IMR-90 (cell line): ENCODE results near the gene ALDH1A1. TPM values are rescaled to one million over a fixed set of nuclear protein-coding genes. Genes with fewer than 3 reads are reported as not detected.

Source experiments
- ATAC-seq: fragments of 200-7000 bp; cut with Tn5 transposase; 2 replicates; pipeline ENCODE4 v1.9.1; 2020; ENCODE audit warnings: low read depth, mild to moderate bottlenecking, moderate library complexity
- BruUV-seq: library from RNA; stranded (reverse); fragments of 400-500 nt; replicated peaks from 2 replicates; lab custom pipeline; 2021; lab: Mats Ljungman, UMichigan
- CTCF ChIA-PET: fragments of 300-600 bp; formaldehyde crosslinking; extraction: SDS; loops from one replicate; lab custom pipeline; 2021; ENCODE audit warnings: antibody characterized with exemption; lab: Yijun Ruan, JAX
- POLR2A ChIA-PET: fragments of 300-600 bp; sonication (Branson Sonifier 250); formaldehyde crosslinking; loops from one replicate; lab custom pipeline; 2022; ENCODE audit warnings: antibody characterized with exemption; ENCODE audit not compliant: unreplicated experiment; lab: Charles Lee
- DNase-seq: peaks from one replicate; pipeline ENCODE4 v3.0.0; 2013
- H2AFZ ChIP-seq: replicated peaks from 2 replicates; pipeline ENCODE3; 2013; ENCODE audit warnings: low read length, mild to moderate bottlenecking; ENCODE audit not compliant: poor library complexity
- H2AK5ac ChIP-seq: 2 replicates; pipeline ENCODE4 v1.6.1; 2013; ENCODE audit warnings: low read depth, low read length, inconsistent platforms
- H2AK9ac ChIP-seq: replicated peaks from 2 replicates; pipeline ENCODE3; 2013; ENCODE audit warnings: mild to moderate bottlenecking, low read depth, low read length, moderate library complexity; ENCODE audit not compliant: poor library complexity
- H2BK120ac ChIP-seq: 2 replicates; pipeline ENCODE4 v1.6.1; 2013; ENCODE audit warnings: low read depth, low read length, inconsistent platforms
- H2BK15ac ChIP-seq: 3 replicates; pipeline ENCODE4 v1.6.1; 2013; ENCODE audit warnings: low read depth, low read length, inconsistent platforms
- H2BK20ac ChIP-seq: 2 replicates; pipeline ENCODE4 v1.6.1; 2013; ENCODE audit warnings: low read depth, mild to moderate bottlenecking, inconsistent platforms, low read length, moderate library complexity
- H2BK5ac ChIP-seq: 2 replicates; pipeline ENCODE4 v1.6.1; 2013; ENCODE audit warnings: mild to moderate bottlenecking, low read depth, low read length, inconsistent platforms; ENCODE audit not compliant: poor library complexity, severe bottlenecking
- H3K14ac ChIP-seq: replicated peaks from 2 replicates; pipeline ENCODE4 v1.6.1; 2013; ENCODE audit warnings: low read depth, low read length, inconsistent platforms
- H3K18ac ChIP-seq: 2 replicates; pipeline ENCODE4 v1.6.1; 2013; ENCODE audit warnings: low read depth, low read length, control low read depth
- H3K23ac ChIP-seq: 2 replicates; pipeline ENCODE4 v1.6.1; 2013; ENCODE audit warnings: low read depth, low read length, inconsistent platforms
- H3K27ac ChIP-seq: 2 replicates; pipeline ENCODE4 v1.5.1; 2013; ENCODE audit warnings: mild to moderate bottlenecking, control low read depth, low read length; ENCODE audit not compliant: insufficient read depth
- H3K27me3 ChIP-seq: 2 replicates; pipeline ENCODE4 v1.6.1; 2013; ENCODE audit warnings: low read length; ENCODE audit not compliant: control insufficient read depth, insufficient read depth
- H3K36me3 ChIP-seq: 2 replicates; pipeline ENCODE4 v1.6.1; 2013; ENCODE audit warnings: low read length, mixed read lengths; ENCODE audit not compliant: control insufficient read depth, insufficient read depth
- H3K4ac ChIP-seq: 2 replicates; pipeline ENCODE4 v1.6.1; 2013; ENCODE audit warnings: low read depth, low read length, inconsistent platforms
- H3K4me1 ChIP-seq: 2 replicates; pipeline ENCODE4 v1.6.1; 2013; ENCODE audit warnings: low read length, mixed read lengths; ENCODE audit not compliant: control insufficient read depth, insufficient read depth
- H3K4me2 ChIP-seq: 2 replicates; pipeline ENCODE4 v1.6.1; 2013; ENCODE audit warnings: low read depth, mild to moderate bottlenecking, control low read depth, low read length, moderate library complexity
- H3K4me3 ChIP-seq: 2 replicates; pipeline ENCODE4 v1.5.1; 2013; ENCODE audit warnings: low read depth, mild to moderate bottlenecking, control low read depth, low read length, moderate library complexity; ENCODE audit not compliant: insufficient read depth
- H3K56ac ChIP-seq: 2 replicates; pipeline ENCODE4 v1.6.1; 2013; ENCODE audit warnings: low read length, inconsistent platforms; ENCODE audit not compliant: insufficient read depth; ENCODE audit errors: extremely low read depth
- H3K79me1 ChIP-seq, 2 experiments: 2 replicates each; pipeline ENCODE4 v1.6.1; 2013; ENCODE audit warnings: low read length in 2 of 2, inconsistent platforms in 1 of 2, low read depth in 1 of 2
- H3K9ac ChIP-seq: 2 replicates; pipeline ENCODE4 v1.6.1; 2013; ENCODE audit warnings: low read depth, low read length, control low read depth
- H3K9me1 ChIP-seq: 2 replicates; pipeline ENCODE4 v1.6.1; 2013; ENCODE audit warnings: low read length, inconsistent platforms; ENCODE audit not compliant: insufficient read depth
- H3K9me3 ChIP-seq: 2 replicates; pipeline ENCODE4 v1.6.1; 2013; ENCODE audit warnings: low read length; ENCODE audit not compliant: control insufficient read depth, insufficient read depth
- H4K20me1 ChIP-seq: 2 replicates; pipeline ENCODE4 v1.6.1; 2013; ENCODE audit warnings: low read length, inconsistent platforms; ENCODE audit not compliant: insufficient read depth
- H4K5ac ChIP-seq: 2 replicates; pipeline ENCODE4 v1.6.1; 2013; ENCODE audit warnings: mild to moderate bottlenecking, low read depth, low read length, control low read depth
- H4K8ac ChIP-seq, 2 experiments: 2 replicates each; pipeline ENCODE4 v1.6.1; 2013; ENCODE audit warnings: low read depth in 2 of 2, low read length in 2 of 2, control low read depth in 1 of 2, inconsistent platforms in 1 of 2
- H4K91ac ChIP-seq: 2 replicates; pipeline ENCODE4 v1.6.1; 2013; ENCODE audit warnings: low read depth, low read length, inconsistent platforms; ENCODE audit not compliant: insufficient read depth
- BHLHE40 ChIP-seq: fragments of 150-350 bp; IDR thresholded peaks from 2 replicates; pipeline ENCODE4 v1.6.1; 2016; ENCODE audit warnings: mild to moderate bottlenecking, low read depth, low read length
- CEBPB ChIP-seq: IDR thresholded peaks from 2 replicates; pipeline ENCODE4 v1.6.1; 2012; ENCODE audit warnings: low read depth, low read length, improper control_type of control experiment
- CHD1 ChIP-seq: IDR thresholded peaks from 2 replicates; pipeline ENCODE4 v1.6.1; 2012; ENCODE audit warnings: low read depth, low read length, improper control_type of control experiment
- FOS ChIP-seq: fragments of 150-350 bp; IDR thresholded peaks from 2 replicates; pipeline ENCODE4 v1.6.1; 2016; ENCODE audit warnings: low read depth, low read length
- MAFK ChIP-seq: IDR thresholded peaks from 2 replicates; pipeline ENCODE4 v1.6.1; 2012; ENCODE audit warnings: low read depth, low read length, improper control_type of control experiment
- MAZ ChIP-seq: IDR thresholded peaks from 2 replicates; pipeline ENCODE4 v1.6.1; 2012; ENCODE audit warnings: low read depth, mild to moderate bottlenecking, low read length, improper control_type of control experiment, moderate library complexity, borderline replicate concordance
- MXI1 ChIP-seq: IDR thresholded peaks from 2 replicates; pipeline ENCODE4 v1.6.1; 2012; ENCODE audit warnings: low read depth, mild to moderate bottlenecking, low read length, moderate library complexity, borderline replicate concordance
- NFE2L2 ChIP-seq: fragments of 150-350 bp; IDR thresholded peaks from 2 replicates; pipeline ENCODE4 v1.6.1; 2016; ENCODE audit warnings: low read depth, mild to moderate bottlenecking, low read length
- POLR2A ChIP-seq: IDR thresholded peaks from 2 replicates; pipeline ENCODE4 v1.6.1; 2012; ENCODE audit warnings: mild to moderate bottlenecking, low read depth, low read length
- RAD21 ChIP-seq: IDR thresholded peaks from 2 replicates; pipeline ENCODE4 v1.6.1; 2012; ENCODE audit warnings: low read length, improper control_type of control experiment
- RCOR1 ChIP-seq: IDR thresholded peaks from 2 replicates; pipeline ENCODE4 v1.6.1; 2012; ENCODE audit warnings: mild to moderate bottlenecking, low read length, improper control_type of control experiment; ENCODE audit not compliant: insufficient replicate concordance
- RFX5 ChIP-seq: IDR thresholded peaks from 2 replicates; pipeline ENCODE4 v1.8.0; 2012; ENCODE audit warnings: low read depth, mild to moderate bottlenecking, low read length, moderate library complexity
- SMC3 ChIP-seq: fragments of 150-350 bp; IDR thresholded peaks from 2 replicates; pipeline ENCODE4 v1.6.1; 2016; ENCODE audit warnings: low read depth, mild to moderate bottlenecking, antibody characterized with exemption, low read length, moderate library complexity
- USF2 ChIP-seq: fragments of 150-350 bp; IDR thresholded peaks from 2 replicates; pipeline ENCODE4 v1.6.1; 2017; ENCODE audit warnings: mild to moderate bottlenecking, antibody characterized with exemption, low read length, low read depth
- WGBS, 2 experiments: methylation state at CpG; one replicate each; pipeline versions ENCODE4 v1.1.5 to v1.1.7; 2013; ENCODE audit warnings: missing lambda C conversion rate in 2 of 2; ENCODE audit not compliant: insufficient read length in 1 of 2; ENCODE audit errors: extremely low coverage in 2 of 2; 5-methylcytosine and 5-hydroxymethylcytosine counted together
- dilution Hi-C: fragments of 300-500 bp; cut with HindIII; formaldehyde crosslinking; loops from one replicate; pipeline ENCODE4 v1.14.3; 2018; ENCODE audit warnings: low sequenced_read_pairs; ENCODE audit not compliant: unreplicated experiment
- in situ Hi-C: fragments of 300-500 bp; cut with MboI; formaldehyde crosslinking; loops from 3 replicates; pipeline ENCODE4 v1.14.3; 2019; ENCODE audit warnings: low sequenced_read_pairs, inconsistent platforms, mixed read lengths
- intact Hi-C: fragments of 100-400 bp; cut with micrococcal nuclease; formaldehyde crosslinking; loops from 2 replicates; pipeline ENCODE4 v1.10.0; 2022
- polyA plus RNA-seq, 3 experiments: library from polyadenylated mRNA; depleted of rRNA; stranded (reverse); fragments of >200 nt; gene quantifications; 2 replicates each; pipeline ENCODE4 v1.2.3, GENCODE V29; 2012; ENCODE audit warnings: low replicate concordance in 1 of 3
- total RNA-seq: library from RNA; depleted of rRNA; stranded (reverse); fragments of >200 nt; gene quantifications from 2 replicates; pipeline ENCODE4 v1.2.3, GENCODE V29; 2012
- TF ChIP-seq, protein P1 (sequence below): conservative IDR thresholded peaks from 2 replicates; pipeline ENCODE4 v1.5.1; 2012; ENCODE audit warnings: mild to moderate bottlenecking, low read depth, low read length, improper control_type of control experiment
- TF ChIP-seq, protein P2 (sequence below): fragments of 150-350 bp; IDR thresholded peaks from 2 replicates; pipeline ENCODE4 v1.6.1; 2016; ENCODE audit warnings: low read depth, mild to moderate bottlenecking, low read length, moderate library complexity, borderline replicate concordance

Gene ALDH1A1
- total and polyA plus RNA-seq, 2 of the 4 experiments (the other 2 are of a cell fraction): not detected

DNA sequence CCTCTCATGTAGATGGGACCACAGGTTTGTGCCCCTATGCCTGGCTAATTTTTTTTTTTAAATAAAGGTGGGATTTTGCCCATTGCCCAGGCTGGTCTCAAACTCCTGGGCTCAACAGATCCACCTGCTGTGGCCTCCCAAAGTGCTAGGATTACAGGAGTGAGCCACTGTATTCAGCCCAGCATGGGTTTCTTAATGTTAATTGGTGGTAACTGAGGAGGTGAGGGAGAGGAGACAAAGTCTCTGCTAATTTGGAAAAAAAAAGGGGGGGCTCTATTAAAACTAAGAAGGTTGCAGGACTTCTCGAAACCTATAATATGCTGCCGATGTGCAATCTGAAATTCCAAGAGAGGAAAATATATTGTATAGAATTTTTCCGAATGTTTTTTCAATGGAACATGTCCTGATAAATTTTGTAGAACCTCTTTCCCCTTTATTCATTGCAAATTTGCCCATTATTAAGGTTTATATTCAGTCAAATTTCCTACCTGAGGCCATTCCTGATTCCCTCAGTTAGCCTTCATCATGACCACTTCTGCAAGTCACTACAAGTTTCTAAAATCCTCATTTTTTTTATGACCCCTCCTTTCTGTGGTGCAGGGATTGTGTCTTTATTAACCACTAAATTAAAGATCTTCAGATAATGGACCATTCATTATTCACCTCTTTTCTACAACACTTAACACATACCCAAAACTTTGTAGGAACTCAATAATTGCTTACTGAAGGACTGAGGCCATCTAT lies 52.9 kb downstream of the ALDH1A1 start:
- H3K27ac ChIP-seq: no peak overlapping the region
- H3K36me3 ChIP-seq: no peaks in the 10 kb centered on the region
- no peaks in the 10 kb centered on the region for H3K9me3 ChIP-seq
- no peak overlapping the region for H2BK20ac ChIP-seq
- H3K4me2 ChIP-seq: no peak overlapping the region
- no peak overlapping the region for H2AFZ ChIP-seq
- WGBS, 2 experiments: no CpG with 5 or more reads among the region's 3 CpGs
- no peak overlapping the region for H4K5ac ChIP-seq
- dilution Hi-C loops (no loop called here), in situ Hi-C loops (loop anchor here (10.0 kb wide), 1 partner anchor 65 kb away; no protein-coding TSS in a partner anchor), intact Hi-C loops (no loop called here)
- no peak overlapping the region for H4K91ac ChIP-seq
- no peaks in the 10 kb centered on the region for H3K27me3 ChIP-seq
- DNase-seq: no peak
- no peak for ATAC-seq
- no peaks in the 10 kb centered on the region for H4K20me1 ChIP-seq
- no peak overlapping the region for H3K4ac ChIP-seq
- H3K9me1 ChIP-seq: no peaks in the 10 kb centered on the region
- no peak overlapping the region for H2AK9ac ChIP-seq
- no TSS peak for BruUV-seq
- H3K9ac ChIP-seq: no peak overlapping the region
- H2BK120ac ChIP-seq: no peak overlapping the region
- CTCF ChIA-PET: interaction anchor here (1.0 kb wide), 1 partner anchor 8 kb away, joined by 4 read pairs; no protein-coding TSS in a partner anchor
- H3K18ac ChIP-seq: no peak overlapping the region
- no peak overlapping the region for H4K8ac ChIP-seq
- TF ChIP-seq RAD21: no peak
- TF ChIP-seq, protein P1, sequence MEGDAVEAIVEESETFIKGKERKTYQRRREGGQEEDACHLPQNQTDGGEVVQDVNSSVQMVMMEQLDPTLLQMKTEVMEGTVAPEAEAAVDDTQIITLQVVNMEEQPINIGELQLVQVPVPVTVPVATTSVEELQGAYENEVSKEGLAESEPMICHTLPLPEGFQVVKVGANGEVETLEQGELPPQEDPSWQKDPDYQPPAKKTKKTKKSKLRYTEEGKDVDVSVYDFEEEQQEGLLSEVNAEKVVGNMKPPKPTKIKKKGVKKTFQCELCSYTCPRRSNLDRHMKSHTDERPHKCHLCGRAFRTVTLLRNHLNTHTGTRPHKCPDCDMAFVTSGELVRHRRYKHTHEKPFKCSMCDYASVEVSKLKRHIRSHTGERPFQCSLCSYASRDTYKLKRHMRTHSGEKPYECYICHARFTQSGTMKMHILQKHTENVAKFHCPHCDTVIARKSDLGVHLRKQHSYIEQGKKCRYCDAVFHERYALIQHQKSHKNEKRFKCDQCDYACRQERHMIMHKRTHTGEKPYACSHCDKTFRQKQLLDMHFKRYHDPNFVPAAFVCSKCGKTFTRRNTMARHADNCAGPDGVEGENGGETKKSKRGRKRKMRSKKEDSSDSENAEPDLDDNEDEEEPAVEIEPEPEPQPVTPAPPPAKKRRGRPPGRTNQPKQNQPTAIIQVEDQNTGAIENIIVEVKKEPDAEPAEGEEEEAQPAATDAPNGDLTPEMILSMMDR: no peak
- TF ChIP-seq, protein P2, sequence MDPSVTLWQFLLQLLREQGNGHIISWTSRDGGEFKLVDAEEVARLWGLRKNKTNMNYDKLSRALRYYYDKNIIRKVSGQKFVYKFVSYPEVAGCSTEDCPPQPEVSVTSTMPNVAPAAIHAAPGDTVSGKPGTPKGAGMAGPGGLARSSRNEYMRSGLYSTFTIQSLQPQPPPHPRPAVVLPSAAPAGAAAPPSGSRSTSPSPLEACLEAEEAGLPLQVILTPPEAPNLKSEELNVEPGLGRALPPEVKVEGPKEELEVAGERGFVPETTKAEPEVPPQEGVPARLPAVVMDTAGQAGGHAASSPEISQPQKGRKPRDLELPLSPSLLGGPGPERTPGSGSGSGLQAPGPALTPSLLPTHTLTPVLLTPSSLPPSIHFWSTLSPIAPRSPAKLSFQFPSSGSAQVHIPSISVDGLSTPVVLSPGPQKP: no peak
- TF ChIP-seq MXI1: no peak
- no peak for TF ChIP-seq SMC3
- no peak for TF ChIP-seq CHD1
- no peak for TF ChIP-seq USF2
- no peak for TF ChIP-seq RFX5
- no peak for TF ChIP-seq MAZ
- no peak for TF ChIP-seq MAFK
- TF ChIP-seq CEBPB: no peak
- TF ChIP-seq RCOR1: no peak
- TF ChIP-seq NFE2L2: no peak
- no peak for TF ChIP-seq POLR2A
- TF ChIP-seq BHLHE40: no peak
- TF ChIP-seq FOS: no peak
- no peaks in the 10 kb centered on the region for H3K79me1 ChIP-seq
- no peak overlapping the region for H3K14ac ChIP-seq
- no peak overlapping the region for H2AK5ac ChIP-seq
- no peak overlapping the region for H2BK15ac ChIP-seq
- no peak overlapping the region for H3K23ac ChIP-seq
- no peak overlapping the region for H2BK5ac ChIP-seq
- POLR2A ChIA-PET: no interaction called here
- no peak overlapping the region for H3K56ac ChIP-seq
- no peak overlapping the region for H3K4me3 ChIP-seq
- H3K4me1 ChIP-seq: no peaks in the 10 kb centered on the region
